Stimulated activated CD8-positive, alpha-beta memory T cell treated with anti-CD3 and anti-CD28 coated beads, Interleukin-4, amount 100 ng/mL, for 4 hours (primary cell): ENCODE data around the gene MXRA8.
"Not testable (repeated sequence)": the region's sequence is repeated elsewhere in the genome, so short reads cannot be mapped to it uniquely, and the experiment has no call there.

Experiments used
- DNase-seq, 2 donors: peaks; one replicate each; pipeline ENCODE4 v3.0.0-alpha.2; 2020; ENCODE audit warnings: low read depth in 2 of 2, low spot score in 1 of 2

Gene MXRA8

GRCh38 chr1:1324084-1324523, 34.3 kb downstream of the MXRA8 start:
- DNase-seq, result no peak

- no peak for DNase-seq
These were observed 35.4 kb downstream of the MXRA8 start for GRCh38 chr1:1322952-1323351.

GRCh38 chr1:1322418-1322817, 35.9 kb downstream of the MXRA8 start:
- no peak for DNase-seq

- no peak for DNase-seq
These were observed 36.9 kb downstream of the MXRA8 start for GRCh38 chr1:1321477-1321876.

GRCh38 chr1:1320666-1321448, 37.5 kb downstream of the MXRA8 start:
- DNase-seq, result no peak

- no peak for DNase-seq
These were observed 38.8 kb downstream of the MXRA8 start for GRCh38 chr1:1319646-1319941.

GRCh38 chr1:1318777-1319645, 39.3 kb downstream of the MXRA8 start:
- no peak for DNase-seq

- DNase-seq, result no peak
These were observed 40.2 kb downstream of the MXRA8 start for GRCh38 chr1:1318131-1318652.

GRCh38 chr1:1317420-1317819, 40.9 kb downstream of the MXRA8 start:
- no peak for DNase-seq

- not testable (repeated sequence) for DNase-seq
These were observed 42.2 kb downstream of the MXRA8 start for GRCh38 chr1:1316199-1316598.

GRCh38 chr1:1315435-1315954, 42.9 kb downstream of the MXRA8 start:
- no peak for DNase-seq

GRCh38 chr1:1314678-1315335, 43.5 kb downstream of the MXRA8 start:
- DNase-seq, result no peak

GRCh38 chr1:1314237-1314586, 44.1 kb downstream of the MXRA8 start:
- no peak for DNase-seq

GRCh38 chr1:1313500-1314236, 44.7 kb downstream of the MXRA8 start:
- DNase-seq, result no peak

- DNase-seq, result no peak
These were observed 45.7 kb downstream of the MXRA8 start for GRCh38 chr1:1312450-1313314.

GRCh38 chr1:1311107-1312104, 46.9 kb downstream of the MXRA8 start:
- DNase-seq, result no peak

GRCh38 chr1:1310476-1311053, 47.8 kb downstream of the MXRA8 start:
- DNase-seq, result no peak

GRCh38 chr1:1310109-1310385, 48.3 kb downstream of the MXRA8 start:
- no peak for DNase-seq
